Astrocyte (in vitro differentiated cells and primary cell): ENCODE measurements around the gene CDKN2B-AS1. TPM values are rescaled to one million over a fixed set of nuclear protein-coding genes. Genes with fewer than 3 reads are reported as not detected.

Experiments
- DNase-seq: peaks from one replicate; pipeline ENCODE4 v3.0.0-alpha.2; 2010; ENCODE audit warnings: low read depth
- FAIRE-seq: peaks from 2 replicates; lab custom pipeline; 2011; peaks lifted over from hg19 to GRCh38; lab: Jason Lieb, UNC
- H2AFZ ChIP-seq: 2 replicates; pipeline ENCODE4 v1.6.0; 2012; ENCODE audit warnings: low read depth, low read length, inconsistent platforms
- H3K27ac ChIP-seq: 2 replicates; pipeline ENCODE4 v1.5.1; 2011; ENCODE audit warnings: low read depth, low read length, inconsistent platforms
- H3K27me3 ChIP-seq: 2 replicates; pipeline ENCODE4 v1.6.0; 2011; ENCODE audit warnings: low read length, inconsistent platforms; ENCODE audit not compliant: insufficient read depth
- H3K36me3 ChIP-seq: 2 replicates; pipeline ENCODE4 v1.5.1; 2011; ENCODE audit warnings: low read length, inconsistent platforms; ENCODE audit not compliant: insufficient read depth
- H3K4me1 ChIP-seq: 2 replicates; pipeline ENCODE4 v1.5.1; 2011; ENCODE audit warnings: low read length, inconsistent platforms; ENCODE audit not compliant: insufficient read depth
- H3K4me2 ChIP-seq: 2 replicates; pipeline ENCODE4 v1.6.0; 2012; ENCODE audit warnings: low read length, inconsistent platforms
- H3K4me3 ChIP-seq: 2 replicates; pipeline ENCODE4 v1.5.1; 2011; ENCODE audit warnings: low read depth, mild to moderate bottlenecking, low read length, inconsistent platforms; ENCODE audit not compliant: insufficient read depth
- H3K79me2 ChIP-seq: 2 replicates; pipeline ENCODE4 v1.6.0; 2012; ENCODE audit warnings: mild to moderate bottlenecking, low read length, inconsistent platforms; ENCODE audit not compliant: insufficient read depth
- H3K9ac ChIP-seq: 2 replicates; pipeline ENCODE4 v1.6.0; 2012; ENCODE audit warnings: mild to moderate bottlenecking, low read length, inconsistent platforms
- H3K9me3 ChIP-seq: 2 replicates; pipeline ENCODE4 v1.5.1; 2012; ENCODE audit warnings: low read depth, mild to moderate bottlenecking, low read length, inconsistent platforms; ENCODE audit not compliant: insufficient read depth
- H4K20me1 ChIP-seq: 2 replicates; pipeline ENCODE4 v1.6.0; 2012; ENCODE audit warnings: low read length, inconsistent platforms; ENCODE audit not compliant: insufficient read depth
- H3K27ac Mint-ChIP-seq: one replicate; pipeline ENCODE4 v1.8.0; 2021; ENCODE audit warnings: mild to moderate bottlenecking, mixed read lengths; ENCODE audit not compliant: unreplicated experiment
- H3K27me3 Mint-ChIP-seq: one replicate; pipeline ENCODE4 v1.8.0; 2021; ENCODE audit warnings: low read depth, mixed read lengths; ENCODE audit not compliant: unreplicated experiment
- H3K36me3 Mint-ChIP-seq: one replicate; pipeline ENCODE4 v1.8.0; 2021; ENCODE audit warnings: low read depth, mixed read lengths; ENCODE audit not compliant: unreplicated experiment
- H3K4me1 Mint-ChIP-seq: one replicate; pipeline ENCODE4 v1.8.0; 2021; ENCODE audit warnings: low read depth, mixed read lengths; ENCODE audit not compliant: unreplicated experiment
- H3K4me3 Mint-ChIP-seq: one replicate; pipeline ENCODE4 v1.8.0; 2021; ENCODE audit warnings: mild to moderate bottlenecking, moderate library complexity, mixed read lengths; ENCODE audit not compliant: unreplicated experiment
- H3K9me3 Mint-ChIP-seq: one replicate; pipeline ENCODE4 v1.8.0; 2021; ENCODE audit warnings: mild to moderate bottlenecking, mixed read lengths; ENCODE audit not compliant: unreplicated experiment
- EZH2 ChIP-seq: IDR thresholded peaks from 2 replicates; pipeline ENCODE4 v1.6.1; 2012; ENCODE audit warnings: mild to moderate bottlenecking, low read length, inconsistent platforms; ENCODE audit not compliant: insufficient read depth
- total RNA-seq: library from RNA; stranded (reverse); gene quantifications from 2 replicates; pipeline ENCODE4 v1.2.1, GENCODE V29; 2021
- TF ChIP-seq, protein P1 (sequence below): IDR thresholded peaks from 2 replicates; pipeline ENCODE4 v1.5.1; 2011; ENCODE audit warnings: low read depth, mild to moderate bottlenecking, inconsistent platforms, low read length, moderate library complexity; ENCODE audit not compliant: insufficient read depth

CDKN2B-AS1 gene
- total RNA-seq, 1 donor from 2014 or later: 2.3 TPM

DNA sequence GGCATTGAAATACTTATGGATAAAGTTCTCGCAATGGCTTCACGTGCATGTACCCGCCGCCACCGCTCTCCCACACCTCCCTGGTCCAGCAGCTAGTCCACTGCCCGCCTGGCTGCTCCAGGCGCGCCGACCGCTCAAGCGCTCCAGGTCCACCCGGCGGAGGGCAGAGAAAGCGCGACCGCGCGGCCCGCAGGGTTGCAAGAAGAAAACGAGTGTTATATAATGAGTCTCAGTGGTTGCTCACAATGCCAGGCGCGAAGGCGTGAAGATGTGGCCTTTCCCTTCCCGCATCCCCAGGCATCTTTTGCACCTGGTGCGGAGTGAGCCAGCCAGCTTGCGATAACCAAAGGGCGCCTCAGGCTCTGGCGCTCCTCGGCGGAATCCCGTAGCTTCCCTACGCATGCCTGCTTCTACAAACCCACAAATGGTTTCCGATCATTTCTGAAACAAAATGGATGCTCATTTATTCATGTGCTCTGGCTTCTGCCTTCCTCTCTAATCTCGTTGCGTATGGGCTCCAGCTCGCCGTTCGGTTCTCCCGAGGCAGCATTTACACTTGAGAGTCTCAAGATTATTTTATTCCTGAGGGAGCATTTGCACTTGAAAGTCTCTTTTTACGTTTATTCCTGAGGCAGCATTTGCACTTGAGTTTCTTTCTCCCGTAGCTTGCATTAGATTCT is 26.1 kb upstream of the CDKN2B-AS1 start:
- peaks cover 20% of the 10 kb centered on the region for H3K4me1 ChIP-seq
- no peak for FAIRE-seq
- Mint-ChIP-seq H3K4me3 (peak overlapping the region; percentile 28), H3K27ac (peak overlapping the region; percentile 77), H3K36me3 (peaks cover 26% of the 10 kb centered on the region), H3K9me3 (peaks cover 33% of the 10 kb centered on the region), H3K27me3 (peaks cover 86% of the 10 kb centered on the region), H3K4me1 (peaks cover 2% of the 10 kb centered on the region)
- H3K4me2 ChIP-seq: peak overlapping the region; percentile 61
- peaks cover 47% of the 10 kb centered on the region for H4K20me1 ChIP-seq
- no peak for DNase-seq
- H3K4me3 ChIP-seq: peak overlapping the region; percentile 34
- peaks cover 54% of the 10 kb centered on the region for H3K27me3 ChIP-seq
- no peak overlapping the region for H2AFZ ChIP-seq
- peaks cover 11% of the 10 kb centered on the region for H3K36me3 ChIP-seq
- H3K9ac ChIP-seq: no peak overlapping the region
- TF ChIP-seq, protein P1, sequence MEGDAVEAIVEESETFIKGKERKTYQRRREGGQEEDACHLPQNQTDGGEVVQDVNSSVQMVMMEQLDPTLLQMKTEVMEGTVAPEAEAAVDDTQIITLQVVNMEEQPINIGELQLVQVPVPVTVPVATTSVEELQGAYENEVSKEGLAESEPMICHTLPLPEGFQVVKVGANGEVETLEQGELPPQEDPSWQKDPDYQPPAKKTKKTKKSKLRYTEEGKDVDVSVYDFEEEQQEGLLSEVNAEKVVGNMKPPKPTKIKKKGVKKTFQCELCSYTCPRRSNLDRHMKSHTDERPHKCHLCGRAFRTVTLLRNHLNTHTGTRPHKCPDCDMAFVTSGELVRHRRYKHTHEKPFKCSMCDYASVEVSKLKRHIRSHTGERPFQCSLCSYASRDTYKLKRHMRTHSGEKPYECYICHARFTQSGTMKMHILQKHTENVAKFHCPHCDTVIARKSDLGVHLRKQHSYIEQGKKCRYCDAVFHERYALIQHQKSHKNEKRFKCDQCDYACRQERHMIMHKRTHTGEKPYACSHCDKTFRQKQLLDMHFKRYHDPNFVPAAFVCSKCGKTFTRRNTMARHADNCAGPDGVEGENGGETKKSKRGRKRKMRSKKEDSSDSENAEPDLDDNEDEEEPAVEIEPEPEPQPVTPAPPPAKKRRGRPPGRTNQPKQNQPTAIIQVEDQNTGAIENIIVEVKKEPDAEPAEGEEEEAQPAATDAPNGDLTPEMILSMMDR: no peak
- TF ChIP-seq EZH2: peak; percentile 39
- no peaks in the 10 kb centered on the region for H3K79me2 ChIP-seq
- H3K27ac ChIP-seq: no peak overlapping the region
- peaks cover 8% of the 10 kb centered on the region for H3K9me3 ChIP-seq

DNA sequence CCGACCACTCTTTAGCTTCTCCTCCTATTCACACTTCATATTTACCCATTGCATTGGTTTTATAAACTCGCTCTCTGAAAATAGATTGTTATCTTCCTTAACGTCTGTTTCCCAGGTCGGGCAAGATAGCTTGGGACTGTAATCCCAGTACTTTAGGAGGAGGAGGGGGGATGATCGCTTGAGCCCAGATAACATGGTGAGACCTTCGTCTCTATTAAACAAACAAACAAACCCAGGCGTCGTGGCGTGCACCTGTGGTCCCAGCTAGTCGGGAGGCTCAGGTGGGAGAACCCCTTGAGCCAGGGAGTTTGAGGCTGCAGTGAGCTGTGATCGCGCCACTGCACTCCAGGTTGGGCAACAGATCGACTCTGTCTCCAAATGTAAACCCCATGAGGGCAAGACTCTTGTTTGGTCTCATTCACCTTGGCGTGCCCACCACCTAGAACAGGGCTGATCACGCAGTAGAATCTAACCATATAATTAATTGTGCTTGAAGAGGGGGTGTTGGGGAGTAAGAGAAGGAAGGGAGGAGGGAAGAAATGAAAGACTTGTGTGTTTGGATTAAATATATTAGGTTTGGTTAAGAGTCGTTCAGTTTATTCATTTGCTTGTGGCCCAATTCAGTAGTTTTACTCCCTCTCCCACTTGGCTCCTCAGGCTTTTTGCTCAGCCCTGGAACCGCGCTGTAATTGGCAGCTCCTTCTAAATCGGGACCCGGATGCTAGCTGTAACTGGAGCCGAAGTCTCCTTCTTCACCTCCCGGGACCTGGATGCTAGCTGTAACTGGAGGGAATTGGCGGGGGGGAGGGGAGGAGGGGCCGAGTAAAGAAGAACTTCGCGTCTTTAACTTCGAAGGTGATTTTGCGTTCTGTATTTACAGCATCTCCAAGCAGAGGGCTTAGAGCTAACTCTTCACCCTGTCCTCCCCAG is 25.3 kb upstream of the CDKN2B-AS1 start:
- Mint-ChIP-seq H3K4me3 (peak overlapping the region; percentile 6), H3K27me3 (peaks cover 82% of the 10 kb centered on the region)
- no peak for DNase-seq

More for the DNA sequence above, 25.3 kb upstream of the CDKN2B-AS1 start:
- Histone ChIP-seq H2AFZ (no peak overlapping the region), H3K27ac (no peak overlapping the region), H3K4me2 (peak overlapping the region; percentile 61), H3K9ac (no peak overlapping the region), H3K4me1 (peaks cover 20% of the 10 kb centered on the region), H3K36me3 (peaks cover 11% of the 10 kb centered on the region), H3K79me2 (no peaks in the 10 kb centered on the region), H3K27me3 (peaks cover 62% of the 10 kb centered on the region), H3K9me3 (peaks cover 8% of the 10 kb centered on the region), H3K4me3 (no peak overlapping the region), H4K20me1 (peaks cover 55% of the 10 kb centered on the region)
- no peak for FAIRE-seq
- Mint-ChIP-seq H3K27ac (peak overlapping the region; percentile 77), H3K4me1 (peaks cover 4% of the 10 kb centered on the region), H3K9me3 (peaks cover 31% of the 10 kb centered on the region), H3K36me3 (peaks cover 26% of the 10 kb centered on the region)
- TF ChIP-seq EZH2: no peak
- TF ChIP-seq, protein P1: no peak
